ENCODE results near the gene TMEM60. TPM values are rescaled to one million over a fixed set of nuclear protein-coding genes. Genes with fewer than 3 reads are reported as not detected.

Gene TMEM60, protein sequence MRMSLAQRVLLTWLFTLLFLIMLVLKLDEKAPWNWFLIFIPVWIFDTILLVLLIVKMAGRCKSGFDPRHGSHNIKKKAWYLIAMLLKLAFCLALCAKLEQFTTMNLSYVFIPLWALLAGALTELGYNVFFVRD
- 12.5 and 12.9 TPM in 2 replicates for total RNA-seq

DNA sequence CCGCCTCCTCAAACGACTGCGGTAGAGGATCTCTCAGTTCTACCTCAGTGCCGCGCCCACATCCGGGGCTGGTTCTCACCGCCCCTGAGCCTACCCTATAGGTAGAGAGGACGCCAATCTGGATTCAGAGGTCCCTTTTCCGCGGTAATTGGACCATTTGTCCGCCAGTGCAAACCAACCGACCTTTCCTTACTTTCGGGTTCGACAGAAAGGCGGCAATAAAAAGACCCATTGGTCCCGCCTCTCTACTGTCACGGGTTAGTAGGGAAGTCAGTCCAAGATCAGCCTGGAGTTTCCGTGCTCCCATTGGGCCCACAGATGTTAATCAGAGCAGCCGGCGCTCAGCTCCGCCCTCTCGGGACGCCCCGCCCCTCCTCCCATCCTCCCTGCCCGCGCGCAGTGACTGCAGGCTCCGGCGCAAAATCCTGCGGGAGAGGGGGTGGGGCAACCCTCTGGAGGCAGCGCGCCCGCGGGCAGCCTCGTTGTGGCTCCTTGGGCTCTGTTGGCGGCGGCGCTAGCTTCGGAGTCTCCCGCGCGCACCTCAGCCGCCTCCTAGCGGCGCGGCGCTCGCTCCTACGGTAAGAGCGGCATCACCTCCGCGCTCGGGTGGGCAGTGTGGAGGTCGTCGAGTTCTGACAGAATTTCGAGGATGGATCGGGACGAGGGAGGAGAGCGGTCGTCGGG is at the start of gene TMEM60, which contains the start of gene PHTF2:
Gene TMEM60, minus strand, starts transcription at position 41 of the 684 bp plus-strand sequence. CDS start 4,061 bp downstream, outside the sequence.
Gene PHTF2, plus strand, starts transcription at position 380 of the 684 bp plus-strand sequence.

Other genes starting within 250 kb of the TMEM60 start
- gene RSBN1L, start 102.0 kb downstream of the TMEM60 start, total RNA-seq: 11.8 and 17.5 TPM in 2 replicates
- 30.0 and 30.2 TPM in 2 replicates for gene PHTF2, start 339 bp upstream of the TMEM60 start, total RNA-seq